Stomach (tissue), 4 donors: ENCODE data around the gene ARL13B.

ENCODE experiments used
- POLR2A ChIP-seq, 4 donors: fragments of 450-650 bp; IDR thresholded peaks; one replicate each; pipeline ENCODE4 v1.6.1; 2016; ENCODE audit warnings: antibody characterized with exemption in 4 of 4, control low read depth in 2 of 4, mild to moderate bottlenecking in 1 of 4, moderate library complexity in 1 of 4
- POLR2AphosphoS5 ChIP-seq, 3 donors: sonication (generic); formaldehyde crosslinking; IDR thresholded peaks; one replicate each; pipeline ENCODE4 v1.6.1; 2016; ENCODE audit warnings: antibody characterized with exemption in 3 of 3
- TF ChIP-seq, protein P1 (sequence below), 7 experiments: fragments of 450-650 bp in 4 of 7; fragments of 200-600 bp in 3 of 7; sonication (generic) in 3 of 7; IDR thresholded peaks; one replicate each; pipeline ENCODE4 v1.5.1; 2016 to 2019; ENCODE audit warnings: antibody characterized with exemption in 7 of 7, control low read depth in 2 of 7, mild to moderate bottlenecking in 1 of 7

DNA sequence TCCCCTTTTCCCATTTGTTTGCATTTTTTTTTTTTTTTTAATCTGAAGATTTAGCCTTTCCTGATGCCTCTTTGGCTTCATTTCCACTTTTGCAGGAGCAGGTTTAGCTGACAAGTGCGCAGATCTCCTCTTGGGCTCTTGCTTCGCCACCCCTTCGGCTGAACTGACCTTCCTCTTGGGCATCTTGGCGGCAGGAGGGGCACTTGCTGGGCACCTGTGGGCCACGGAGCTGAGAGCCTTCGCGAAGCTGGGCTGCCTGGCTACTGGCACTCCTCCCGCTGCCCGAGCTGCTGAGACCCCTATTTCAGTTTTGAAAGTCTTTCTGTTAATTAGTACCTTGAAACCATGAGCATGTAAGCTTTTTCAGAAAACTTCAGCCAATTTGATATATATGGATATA is 8.8 kb downstream of the ARL13B start:
- TF ChIP-seq POLR2AphosphoS5 (IDR thresholded peaks at IDR 0.05) (no peak), POLR2A (IDR thresholded peaks at IDR 0.05) (no peak)
- TF ChIP-seq, protein P1, sequence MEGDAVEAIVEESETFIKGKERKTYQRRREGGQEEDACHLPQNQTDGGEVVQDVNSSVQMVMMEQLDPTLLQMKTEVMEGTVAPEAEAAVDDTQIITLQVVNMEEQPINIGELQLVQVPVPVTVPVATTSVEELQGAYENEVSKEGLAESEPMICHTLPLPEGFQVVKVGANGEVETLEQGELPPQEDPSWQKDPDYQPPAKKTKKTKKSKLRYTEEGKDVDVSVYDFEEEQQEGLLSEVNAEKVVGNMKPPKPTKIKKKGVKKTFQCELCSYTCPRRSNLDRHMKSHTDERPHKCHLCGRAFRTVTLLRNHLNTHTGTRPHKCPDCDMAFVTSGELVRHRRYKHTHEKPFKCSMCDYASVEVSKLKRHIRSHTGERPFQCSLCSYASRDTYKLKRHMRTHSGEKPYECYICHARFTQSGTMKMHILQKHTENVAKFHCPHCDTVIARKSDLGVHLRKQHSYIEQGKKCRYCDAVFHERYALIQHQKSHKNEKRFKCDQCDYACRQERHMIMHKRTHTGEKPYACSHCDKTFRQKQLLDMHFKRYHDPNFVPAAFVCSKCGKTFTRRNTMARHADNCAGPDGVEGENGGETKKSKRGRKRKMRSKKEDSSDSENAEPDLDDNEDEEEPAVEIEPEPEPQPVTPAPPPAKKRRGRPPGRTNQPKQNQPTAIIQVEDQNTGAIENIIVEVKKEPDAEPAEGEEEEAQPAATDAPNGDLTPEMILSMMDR (IDR thresholded peaks at IDR 0.05): no peak
